DMS53 (cell line): ENCODE results near the gene SMARCA4.
A peak's percentile ranks its signal among the peaks of the same experiment; 100 is the strongest.
"Not testable (repeated sequence)": the region's sequence is repeated elsewhere in the genome, so short reads cannot be mapped to it uniquely, and the experiment has no call there.

Source experiments
- DNase-seq: peaks from one replicate; lab custom pipeline; 2025; lab: John Stamatoyannopoulos, UW

SMARCA4 gene

GRCh38 chr19:10976131-10976892 lies 15.5 kb downstream of the SMARCA4 start:
- DNase-seq, result no peak

GRCh38 chr19:10977742-10978092 lies 16.9 kb downstream of the SMARCA4 start:
- no peak for DNase-seq

GRCh38 chr19:10979951-10980381 lies 19.1 kb downstream of the SMARCA4 start:
- DNase-seq, result no peak

- peak; percentile 10 for DNase-seq
Observed at GRCh38 chr19:10981252-10981895, 20.5 kb downstream of the SMARCA4 start.

GRCh38 chr19:10983026-10983425 lies 22.2 kb downstream of the SMARCA4 start:
- no peak for DNase-seq

- no peak for DNase-seq
Observed at GRCh38 chr19:10984166-10984735, 23.4 kb downstream of the SMARCA4 start.

GRCh38 chr19:10985502-10985901 lies 24.7 kb downstream of the SMARCA4 start:
- DNase-seq, result no peak

- no peak for DNase-seq
Observed at GRCh38 chr19:10986301-10987127, 25.7 kb downstream of the SMARCA4 start.

- DNase-seq, result no peak
Observed at GRCh38 chr19:10987571-10988297, 26.9 kb downstream of the SMARCA4 start.

- no peak for DNase-seq
Observed at GRCh38 chr19:10988380-10988779, 27.6 kb downstream of the SMARCA4 start.

- no peak for DNase-seq
Observed at GRCh38 chr19:10988921-10989320, 28.1 kb downstream of the SMARCA4 start.

- no peak for DNase-seq
Observed at GRCh38 chr19:10991076-10991475, 30.2 kb downstream of the SMARCA4 start.

GRCh38 chr19:10991521-10992081 lies 30.8 kb downstream of the SMARCA4 start:
- no peak for DNase-seq

GRCh38 chr19:10992174-10992573 lies 31.3 kb downstream of the SMARCA4 start:
- not testable (repeated sequence) for DNase-seq

- no peak for DNase-seq
Observed at GRCh38 chr19:10995926-10996600, 35.2 kb downstream of the SMARCA4 start.

GRCh38 chr19:10998045-10998533 lies 37.3 kb downstream of the SMARCA4 start:
- no peak for DNase-seq

GRCh38 chr19:10998666-10999065 lies 37.8 kb downstream of the SMARCA4 start:
- DNase-seq, result no peak

GRCh38 chr19:11005521-11005920 lies 44.7 kb downstream of the SMARCA4 start:
- no peak for DNase-seq

GRCh38 chr19:11007385-11007784 lies 46.6 kb downstream of the SMARCA4 start:
- DNase-seq, result no peak

GRCh38 chr19:11007962-11008532 lies 47.2 kb downstream of the SMARCA4 start:
- DNase-seq, result no peak
